Adrenal gland (tissue), 12 donors: ENCODE measurements around the gene PACRG. TPM values are rescaled to one million over a fixed set of nuclear protein-coding genes. Genes with fewer than 3 reads are reported as not detected.

ENCODE experiments used
- DNase-seq, 7 donors: peaks; one replicate each; pipeline ENCODE4 v3.0.0-alpha.2; 2019 to 2020
- H3K27ac ChIP-seq, 5 donors: fragments of 200-600 bp; sonication (generic) in 4 of 5; 1 replicate in 3 of 5; 2 replicates in 2 of 5; pipeline versions ENCODE4 v1.5.1 to v1.8.0; 2016 to 2020; ENCODE audit warnings: mild to moderate bottlenecking in 1 of 5
- H3K27me3 ChIP-seq: fragments of 200-600 bp; 2 replicates; pipeline ENCODE4 v1.8.0; 2021
- H3K36me3 ChIP-seq, 2 donors: fragments of 200-600 bp; replicated peaks in 1 of 2; 1 replicate in 1 of 2; 2 replicates in 1 of 2; pipeline versions ENCODE4 v1.5.1 to v1.8.0; 2018 to 2022
- H3K4me1 ChIP-seq, 2 donors: fragments of 200-600 bp; replicated peaks in 1 of 2; 1 replicate in 1 of 2; 2 replicates in 1 of 2; pipeline versions ENCODE4 v1.5.1 to v1.8.0; 2018 to 2021
- H3K4me3 ChIP-seq, 4 donors: fragments of 200-600 bp; sonication (generic) in 3 of 4; one replicate each; pipeline ENCODE4 v1.5.1; 2016 to 2018
- H3K9me3 ChIP-seq, 3 donors: fragments of 200-600 bp; sonication (generic) in 1 of 3; replicated peaks in 1 of 3; 1 replicate in 2 of 3; 2 replicates in 1 of 3; pipeline versions ENCODE4 v1.5.1 to v1.8.0; 2016 to 2021
- POLR2A ChIP-seq, 2 donors: fragments of 450-650 bp; IDR thresholded peaks; one replicate each; pipeline ENCODE4 v1.6.1; 2017; ENCODE audit warnings: antibody characterized with exemption in 2 of 2, mild to moderate bottlenecking in 2 of 2, moderate library complexity in 1 of 2
- WGBS, 4 donors: extraction: QIAGEN DNeasy Blood & Tissue Kit in 2 of 4; methylation state at CpG; one replicate each; pipeline versions ENCODE4 v1.1.5 to v1.1.7; 2013 to 2017; 5-methylcytosine and 5-hydroxymethylcytosine counted together
- intact Hi-C, 2 donors: fragments of 100-400 bp; cut with DNase I; formaldehyde crosslinking; loops; one replicate each; pipeline versions ENCODE4 v1.14.1 to v1.15.0; 2022 to 2023
- polyA plus RNA-seq, 3 donors: library from polyadenylated mRNA; stranded (reverse); fragments of 200-250 nt in 2 of 3; fragments of 350-450 nt in 1 of 3; fragmentation: Illumina TruSeq in 1 of 3; extraction: RNeasy Lipid Tissue Mini Kit (QIAGEN cat#74804) in 1 of 3; gene quantifications; one replicate each; pipeline ENCODE4 v1.2.3, GENCODE V29; 2013 to 2014
- total RNA-seq, 9 donors: library from RNA; depleted of rRNA in 4 of 9; stranded (reverse); fragments of >200 nt in 4 of 9; fragments of 120-200 nt in 1 of 9; fragmentation: NEBNext Ultra II Directional in 1 of 9; extraction: Animal tissue kit (Norgen Biotek cat#: 25700) in 1 of 9; gene quantifications; one replicate each; pipeline versions ENCODE4 v1.1.0 to v1.2.4, GENCODE V29; 2013 to 2023
- TF ChIP-seq, protein P1 (sequence below), 6 experiments: fragments of 450-650 bp in 4 of 6; fragments of 200-600 bp in 2 of 6; sonication (generic) in 1 of 6; IDR thresholded peaks; 1 replicate in 5 of 6; 2 replicates in 1 of 6; pipeline versions ENCODE4 v1.5.1 to v1.8.0; 2016 to 2021; ENCODE audit warnings: antibody characterized with exemption in 6 of 6, mild to moderate bottlenecking in 2 of 6, moderate library complexity in 1 of 6
- donor health status: healthy with polysubstance abuse.
- donor health status: Bipolar disorder and iron deficiency.
- donor health status: DM: yes; HTN: yes; CAD: no.
- donor health status: DM: no; HTN: no; CAD: no.
- donor health status: DM: no; HTN: no; CAD: no.
- donor health status: DM: yes; HTN: yes; CAD: no.

PACRG gene
- total and polyA plus RNA-seq, 12 donors, result 0.18 to 6.1 (median 1.4) TPM

DNA sequence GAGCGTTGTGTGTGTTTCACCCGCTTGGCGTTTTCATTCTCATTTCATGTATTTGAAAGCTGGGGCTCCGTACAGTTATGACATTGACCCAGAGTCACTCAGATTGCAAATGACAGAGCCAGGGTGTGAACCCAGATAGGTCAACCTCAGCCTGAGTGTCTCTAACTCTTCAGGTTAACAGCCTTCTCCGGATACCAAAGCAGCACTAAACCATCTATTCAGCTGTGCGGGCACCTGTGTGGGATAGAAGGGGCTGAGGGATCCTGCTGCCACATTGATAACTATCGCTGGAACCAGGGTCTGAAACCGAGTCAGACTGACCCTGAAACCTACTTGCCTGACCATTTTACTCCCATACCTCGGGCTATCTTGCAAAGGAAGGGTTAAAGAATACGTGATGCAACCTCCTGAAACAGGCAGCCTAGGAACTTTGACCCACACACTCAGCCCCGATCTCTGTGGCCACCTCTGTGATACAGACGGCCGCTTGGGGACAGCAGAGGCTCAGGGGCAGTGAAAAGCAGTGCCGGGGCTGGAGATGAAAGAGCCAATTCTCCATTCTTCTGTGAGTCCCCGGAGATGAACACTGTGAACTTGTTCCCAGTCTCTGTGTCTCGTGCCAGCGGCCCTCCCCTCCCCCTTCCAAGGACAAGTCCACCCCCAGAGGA lies 453.2 kb downstream of the PACRG start:
- Histone ChIP-seq H3K9me3 (no peaks in the 10 kb centered on the region), H3K4me1 (no peaks in the 10 kb centered on the region), H3K27ac (no peak overlapping the region), H3K4me3 (no peak overlapping the region), H3K36me3 (no peaks in the 10 kb centered on the region), H3K27me3 (no peaks in the 10 kb centered on the region)
- intact Hi-C loops, result loop anchor here (5.0 to 10.0 kb wide), 5 partner anchors 231 to 776 kb away; partner anchors contain the start of gene QKI (in 2 of the 2)
- TF ChIP-seq POLR2A (IDR thresholded peaks at IDR 0.05), result no peak
- TF ChIP-seq, protein P1, sequence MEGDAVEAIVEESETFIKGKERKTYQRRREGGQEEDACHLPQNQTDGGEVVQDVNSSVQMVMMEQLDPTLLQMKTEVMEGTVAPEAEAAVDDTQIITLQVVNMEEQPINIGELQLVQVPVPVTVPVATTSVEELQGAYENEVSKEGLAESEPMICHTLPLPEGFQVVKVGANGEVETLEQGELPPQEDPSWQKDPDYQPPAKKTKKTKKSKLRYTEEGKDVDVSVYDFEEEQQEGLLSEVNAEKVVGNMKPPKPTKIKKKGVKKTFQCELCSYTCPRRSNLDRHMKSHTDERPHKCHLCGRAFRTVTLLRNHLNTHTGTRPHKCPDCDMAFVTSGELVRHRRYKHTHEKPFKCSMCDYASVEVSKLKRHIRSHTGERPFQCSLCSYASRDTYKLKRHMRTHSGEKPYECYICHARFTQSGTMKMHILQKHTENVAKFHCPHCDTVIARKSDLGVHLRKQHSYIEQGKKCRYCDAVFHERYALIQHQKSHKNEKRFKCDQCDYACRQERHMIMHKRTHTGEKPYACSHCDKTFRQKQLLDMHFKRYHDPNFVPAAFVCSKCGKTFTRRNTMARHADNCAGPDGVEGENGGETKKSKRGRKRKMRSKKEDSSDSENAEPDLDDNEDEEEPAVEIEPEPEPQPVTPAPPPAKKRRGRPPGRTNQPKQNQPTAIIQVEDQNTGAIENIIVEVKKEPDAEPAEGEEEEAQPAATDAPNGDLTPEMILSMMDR (IDR thresholded peaks at IDR 0.05), result peak; percentile 66 to 93 (median 88)
- 36 to 45% (median 38%) methylated on average over 16 to 17 of the region's 17 CpGs for WGBS, 4 donors
- DNase-seq, result peak; percentile 69 to 88 (median 84)

DNA sequence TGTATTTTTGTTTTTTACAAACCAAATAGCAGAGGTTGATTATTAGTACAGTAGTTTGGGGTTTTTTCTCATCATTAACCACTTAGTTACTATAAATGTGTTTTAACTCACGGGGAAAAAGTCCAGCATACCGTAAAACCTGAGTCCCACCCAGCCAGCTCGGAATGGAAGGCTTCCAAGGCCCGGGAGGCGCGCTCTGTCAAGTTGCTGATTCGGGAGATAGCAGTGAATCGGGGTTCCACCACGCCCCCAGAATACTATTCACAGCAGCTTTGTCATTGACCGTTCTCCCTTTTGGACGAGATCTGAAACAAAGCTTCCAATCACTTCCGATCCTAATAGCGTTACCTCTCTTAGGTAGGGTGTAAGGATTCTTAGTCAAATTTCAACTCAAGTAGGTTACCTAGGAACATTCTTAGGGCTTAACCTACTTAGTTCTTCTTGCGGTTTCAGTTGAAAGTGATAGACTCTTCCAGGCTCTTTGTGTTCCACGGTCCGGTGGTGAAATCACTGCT lies 453.9 kb downstream of the PACRG start:
- Histone ChIP-seq H3K27me3 (no peaks in the 10 kb centered on the region), H3K4me3 (no peak overlapping the region), H3K27ac (no peak overlapping the region), H3K4me1 (no peaks in the 10 kb centered on the region), H3K9me3 (no peaks in the 10 kb centered on the region), H3K36me3 (no peaks in the 10 kb centered on the region)
- no peak for TF ChIP-seq POLR2A (IDR thresholded peaks at IDR 0.05)
- TF ChIP-seq, protein P1 (IDR thresholded peaks at IDR 0.05), result no peak
- intact Hi-C loops, result loop anchor here (5.0 to 10.0 kb wide), 5 partner anchors 231 to 776 kb away; partner anchors contain the start of gene QKI (in 2 of the 2)
- no peak for DNase-seq
- WGBS, 4 donors, result 86 to 91% (median 89%) methylated on average over 16 of the region's 16 CpGs

DNA sequence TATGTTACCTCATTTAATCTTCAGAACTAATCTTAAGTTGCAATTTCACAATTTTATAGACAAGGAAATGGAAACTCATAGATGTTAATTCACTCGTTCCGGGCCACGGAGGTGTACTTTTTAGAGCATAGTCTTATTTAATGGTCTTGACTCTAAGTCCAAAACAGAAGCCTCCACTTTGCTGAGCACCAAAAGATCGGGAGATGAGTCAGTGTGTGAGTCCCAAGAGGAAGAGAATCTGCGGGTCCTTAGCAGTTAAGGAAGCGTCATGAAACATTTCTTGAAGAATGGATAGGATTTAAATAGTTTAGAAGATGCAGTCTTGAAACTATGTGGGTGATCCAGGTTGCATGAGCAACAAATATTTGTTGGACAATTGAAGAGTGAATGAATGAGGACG lies 454.9 kb downstream of the PACRG start:
- Histone ChIP-seq H3K27me3 (no peaks in the 10 kb centered on the region), H3K36me3 (no peaks in the 10 kb centered on the region), H3K27ac (no peak overlapping the region), H3K4me1 (no peaks in the 10 kb centered on the region), H3K9me3 (no peaks in the 10 kb centered on the region), H3K4me3 (no peak overlapping the region)
- no peak for TF ChIP-seq POLR2A (IDR thresholded peaks at IDR 0.05)
- TF ChIP-seq, protein P1 (IDR thresholded peaks at IDR 0.05), result no peak
- DNase-seq, result peak in 1 of 7 donors; percentile 5
- intact Hi-C loops, result loop anchor here (5.0 to 10.0 kb wide), 5 partner anchors 230 to 775 kb away; partner anchors contain the start of gene QKI (in 2 of the 2)
- WGBS, 4 donors, result 83 to 90% (median 86%) methylated on average over 7 of the region's 7 CpGs

DNA sequence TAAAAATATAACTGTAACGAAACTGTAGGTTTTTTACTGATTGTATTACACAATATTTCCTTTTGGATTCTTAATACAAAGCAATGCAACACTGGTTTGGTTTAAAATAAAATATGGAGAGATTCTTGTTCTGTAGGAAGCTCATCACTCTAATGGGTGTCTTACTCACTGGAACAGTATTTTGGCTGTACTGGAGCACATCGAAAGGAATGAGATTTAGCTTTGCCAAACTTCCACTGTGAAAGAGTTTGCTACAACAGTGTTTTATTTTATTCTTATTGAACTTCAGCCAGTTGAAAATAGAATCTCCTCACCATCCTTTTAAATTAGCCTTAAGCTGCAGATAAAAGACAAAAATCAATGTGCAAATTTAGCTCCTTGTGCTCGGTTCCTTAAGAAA lies 456.0 kb downstream of the PACRG start:
- no peak overlapping the region for H3K4me3 ChIP-seq
- no peak overlapping the region for H3K27ac ChIP-seq
- 65 to 77% (median 68%) methylated on average over 3 of the region's 3 CpGs for WGBS, 4 donors
- intact Hi-C loops, result loop anchor here (5.0 to 10.0 kb wide), 5 partner anchors 228 to 773 kb away; partner anchors contain the start of gene QKI (in 2 of the 2)
- DNase-seq, result no peak
- H3K36me3 ChIP-seq, result no peaks in the 10 kb centered on the region
- no peaks in the 10 kb centered on the region for H3K9me3 ChIP-seq
- TF ChIP-seq, protein P1 (IDR thresholded peaks at IDR 0.05), result no peak
- TF ChIP-seq POLR2A (IDR thresholded peaks at IDR 0.05), result no peak
- H3K4me1 ChIP-seq, result no peaks in the 10 kb centered on the region
- H3K27me3 ChIP-seq, result no peaks in the 10 kb centered on the region
